Astrocyte (in vitro differentiated cells and primary cell): ENCODE measurements around the gene ANKRD11.

Experiments used
- EZH2 ChIP-seq: IDR thresholded peaks from 2 replicates; pipeline ENCODE4 v1.6.1; 2012; ENCODE audit warnings: mild to moderate bottlenecking, low read length, inconsistent platforms; ENCODE audit not compliant: insufficient read depth
- TF ChIP-seq, protein P1 (sequence below): IDR thresholded peaks from 2 replicates; pipeline ENCODE4 v1.5.1; 2011; ENCODE audit warnings: low read depth, mild to moderate bottlenecking, inconsistent platforms, low read length, moderate library complexity; ENCODE audit not compliant: insufficient read depth

DNA sequence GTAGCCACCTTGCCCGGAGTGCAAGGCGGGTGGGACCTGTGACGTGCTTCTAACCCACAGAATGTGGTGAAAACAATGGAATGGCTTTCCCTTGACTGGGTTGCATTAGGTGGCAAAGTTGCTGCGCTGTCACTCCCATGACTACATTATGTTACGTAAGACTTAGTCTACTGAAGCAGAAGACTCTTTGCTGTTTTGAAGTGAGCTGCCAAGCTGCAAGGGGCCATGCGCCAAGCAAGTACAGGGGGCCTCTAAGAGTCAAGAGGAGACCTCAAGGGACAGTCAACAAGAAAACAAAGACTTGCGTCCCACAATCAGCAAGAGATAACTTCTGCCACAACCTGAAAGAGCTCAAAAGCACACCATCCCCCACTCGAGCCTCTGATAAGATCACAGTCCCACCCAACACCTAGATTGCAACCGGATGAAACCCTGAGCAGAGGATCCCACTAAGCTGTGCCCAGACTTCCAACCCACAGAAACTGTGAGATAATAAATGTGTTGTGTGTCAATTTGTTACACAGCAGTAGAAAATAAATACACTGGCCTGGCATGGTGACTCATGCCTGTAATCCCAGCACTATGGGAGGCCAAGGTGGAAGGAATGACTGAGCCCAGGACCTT is 16.5 kb downstream of the ANKRD11 start:
- TF ChIP-seq, protein P1, sequence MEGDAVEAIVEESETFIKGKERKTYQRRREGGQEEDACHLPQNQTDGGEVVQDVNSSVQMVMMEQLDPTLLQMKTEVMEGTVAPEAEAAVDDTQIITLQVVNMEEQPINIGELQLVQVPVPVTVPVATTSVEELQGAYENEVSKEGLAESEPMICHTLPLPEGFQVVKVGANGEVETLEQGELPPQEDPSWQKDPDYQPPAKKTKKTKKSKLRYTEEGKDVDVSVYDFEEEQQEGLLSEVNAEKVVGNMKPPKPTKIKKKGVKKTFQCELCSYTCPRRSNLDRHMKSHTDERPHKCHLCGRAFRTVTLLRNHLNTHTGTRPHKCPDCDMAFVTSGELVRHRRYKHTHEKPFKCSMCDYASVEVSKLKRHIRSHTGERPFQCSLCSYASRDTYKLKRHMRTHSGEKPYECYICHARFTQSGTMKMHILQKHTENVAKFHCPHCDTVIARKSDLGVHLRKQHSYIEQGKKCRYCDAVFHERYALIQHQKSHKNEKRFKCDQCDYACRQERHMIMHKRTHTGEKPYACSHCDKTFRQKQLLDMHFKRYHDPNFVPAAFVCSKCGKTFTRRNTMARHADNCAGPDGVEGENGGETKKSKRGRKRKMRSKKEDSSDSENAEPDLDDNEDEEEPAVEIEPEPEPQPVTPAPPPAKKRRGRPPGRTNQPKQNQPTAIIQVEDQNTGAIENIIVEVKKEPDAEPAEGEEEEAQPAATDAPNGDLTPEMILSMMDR: no peak
- TF ChIP-seq EZH2: no peak
